HG03103 (cell line): ENCODE data around the gene TBC1D4.
A peak's percentile ranks its signal among the peaks of the same experiment; 100 is the strongest.

ENCODE experiments used
- ATAC-seq: cut with Tn5 transposase; IDR thresholded peaks from one replicate; pipeline ENCODE4 v1.9.1; 2021; ENCODE audit warnings: low read depth; ENCODE audit not compliant: unreplicated experiment

Gene TBC1D4

GRCh38 chr13:75395066-75395465, 86.9 kb downstream of the TBC1D4 start:
- ATAC-seq: no peak

- no peak for ATAC-seq
These were observed 88.0 kb downstream of the TBC1D4 start for GRCh38 chr13:75393839-75394520.

- no peak for ATAC-seq
These were observed 90.4 kb downstream of the TBC1D4 start for GRCh38 chr13:75391432-75392100.

GRCh38 chr13:75390229-75390628, 91.7 kb downstream of the TBC1D4 start:
- ATAC-seq: no peak

GRCh38 chr13:75385708-75386083, 96.3 kb downstream of the TBC1D4 start:
- no peak for ATAC-seq

- ATAC-seq: no peak
These were observed 96.9 kb downstream of the TBC1D4 start for GRCh38 chr13:75384879-75385707.

GRCh38 chr13:75383064-75383715, 98.8 kb downstream of the TBC1D4 start:
- ATAC-seq: no peak

GRCh38 chr13:75378301-75378700, 103.7 kb downstream of the TBC1D4 start:
- ATAC-seq: no peak

GRCh38 chr13:75376792-75377402, 105.1 kb downstream of the TBC1D4 start:
- no peak for ATAC-seq

GRCh38 chr13:75375329-75375728, 106.6 kb downstream of the TBC1D4 start:
- ATAC-seq: no peak

- ATAC-seq: no peak
These were observed 108.0 kb downstream of the TBC1D4 start for GRCh38 chr13:75373988-75374387.

GRCh38 chr13:75372923-75373841, 108.8 kb downstream of the TBC1D4 start:
- ATAC-seq: no peak

GRCh38 chr13:75372517-75372916, 109.5 kb downstream of the TBC1D4 start:
- ATAC-seq: peak; percentile 64

- ATAC-seq: no peak
These were observed 110.8 kb downstream of the TBC1D4 start for GRCh38 chr13:75371203-75371602.

GRCh38 chr13:75370774-75371173, 111.2 kb downstream of the TBC1D4 start:
- no peak for ATAC-seq

GRCh38 chr13:75369981-75370380, 112.0 kb downstream of the TBC1D4 start:
- no peak for ATAC-seq

- ATAC-seq: no peak
These were observed 113.8 kb downstream of the TBC1D4 start for GRCh38 chr13:75368167-75368566.

GRCh38 chr13:75366380-75367280, 115.3 kb downstream of the TBC1D4 start:
- no peak for ATAC-seq
